Measurements from ENCODE around the gene PURB.
"Not testable (repeated sequence)": the region's sequence is repeated elsewhere in the genome, so short reads cannot be mapped to it uniquely, and the experiment has no call there.

The PURB gene

GRCh38 chr7:44852590-44852989 lies 32.7 kb downstream of the PURB start:
- DNase-seq (ENCODE audit: low spot score), result no peak

- DNase-seq (ENCODE audit: low spot score), result no peak
Observed at GRCh38 chr7:44849885-44850544, 35.3 kb downstream of the PURB start.

GRCh38 chr7:44849259-44849884 lies 36.0 kb downstream of the PURB start:
- no peak for DNase-seq (ENCODE audit: low spot score)

DNA sequence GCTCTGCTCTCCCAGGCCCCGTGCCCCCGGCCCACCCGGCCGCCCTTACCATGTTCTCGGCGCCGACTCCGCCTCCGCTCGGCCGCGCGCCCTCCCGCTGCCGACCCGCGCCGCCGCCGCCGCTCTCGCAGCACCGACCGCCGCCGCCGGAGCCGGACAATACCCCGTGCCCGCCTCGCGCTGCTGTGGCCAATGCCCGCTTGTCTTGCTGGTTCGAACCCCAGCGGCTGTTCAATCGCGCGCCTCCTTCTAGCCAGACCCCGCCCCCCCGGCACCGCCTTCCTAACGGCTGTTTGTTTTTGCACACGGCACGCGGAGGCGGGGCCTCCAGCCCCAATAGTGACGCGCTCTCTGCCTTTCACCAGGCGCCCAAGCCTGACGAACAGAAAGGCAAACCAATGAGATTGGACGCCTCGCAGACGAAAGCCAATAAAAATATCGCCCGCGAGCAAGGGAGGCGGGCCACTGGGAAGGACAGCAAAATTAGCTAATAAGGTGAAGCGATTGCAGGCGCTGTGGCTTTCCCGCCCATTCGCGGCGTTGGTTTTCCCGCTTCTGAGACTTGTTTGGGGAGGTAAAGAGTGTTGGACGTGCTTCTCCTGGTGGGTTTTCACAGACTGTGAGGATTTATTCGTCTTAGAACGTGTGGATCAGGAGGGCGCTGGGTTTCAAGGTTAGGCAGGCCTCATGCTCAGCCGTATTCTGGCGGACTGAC lies 37.3 kb downstream of the PURB start, which contains the start of gene H2AZ2:
Gene H2AZ2, minus strand, starts transcription at position 168 of the 715 bp plus-strand sequence. Its CDS starts 116 bp downstream, at position 52.
- DNase-seq (ENCODE audit: low spot score), result peak; percentile 99

GRCh38 chr7:44847509-44847919 lies 37.8 kb downstream of the PURB start:
- peak; percentile 95 for DNase-seq (ENCODE audit: low spot score)

- no peak for DNase-seq (ENCODE audit: low spot score)
Observed at GRCh38 chr7:44846816-44847508, 38.4 kb downstream of the PURB start.

GRCh38 chr7:44846390-44846789 lies 38.9 kb downstream of the PURB start:
- DNase-seq (ENCODE audit: low spot score), result not testable (repeated sequence)

DNA sequence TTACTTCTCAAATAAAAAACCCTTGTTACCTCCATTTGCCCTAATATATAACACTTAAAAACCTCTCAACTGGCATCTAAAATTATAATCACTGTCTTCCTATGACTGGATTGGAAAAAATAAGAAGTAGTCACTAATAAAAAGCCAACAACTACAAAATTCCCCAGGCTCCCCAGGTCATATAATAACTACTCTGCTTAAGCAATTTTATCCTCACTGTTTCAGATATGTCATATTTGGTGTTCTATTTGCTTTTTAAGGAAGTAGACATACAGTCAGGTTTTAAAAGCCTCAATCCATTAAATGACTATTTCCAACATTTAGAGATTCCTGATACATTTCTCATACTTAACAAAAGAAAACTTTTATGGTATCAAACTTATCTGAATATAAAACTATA lies 39.9 kb downstream of the PURB start:
- DNase-seq (ENCODE audit: low spot score), result no peak

GRCh38 chr7:44843440-44843839 lies 41.9 kb downstream of the PURB start:
- DNase-seq (ENCODE audit: low spot score), result not testable (repeated sequence)

- DNase-seq (ENCODE audit: low spot score), result not testable (repeated sequence)
Observed at GRCh38 chr7:44842675-44843074, 42.7 kb downstream of the PURB start.

GRCh38 chr7:44838751-44839150 lies 46.6 kb downstream of the PURB start:
- no peak for DNase-seq (ENCODE audit: low spot score)

DNA sequence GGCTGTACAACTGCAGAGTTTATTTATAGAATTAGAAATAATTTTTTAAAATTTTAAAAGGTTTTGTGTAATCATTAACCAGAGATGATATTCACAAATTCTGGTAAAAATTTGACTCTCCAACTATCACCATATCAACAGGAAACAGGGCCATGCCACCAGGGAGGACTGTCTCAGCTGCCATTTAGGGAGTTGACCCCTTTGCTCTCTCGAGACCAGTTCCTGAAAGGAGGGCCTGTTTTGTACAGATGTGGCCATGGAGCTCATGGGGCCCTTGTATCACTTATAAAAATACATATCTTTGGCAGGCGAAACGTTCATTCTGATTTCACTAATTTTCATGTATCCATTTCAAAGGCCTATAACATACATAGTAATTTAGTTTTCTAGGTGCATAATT lies 57.8 kb downstream of the PURB start:
- no peak for DNase-seq (ENCODE audit: low spot score)
